Neuronal stem cell (in vitro differentiated cells): ENCODE results near the gene GPHN.

Experiments used
- DNase-seq: peaks from one replicate; pipeline ENCODE4 v3.0.0-alpha.2; 2013; ENCODE audit warnings: low spot score
- H2AFZ ChIP-seq: one replicate; pipeline ENCODE4 v1.6.1; 2013; ENCODE audit warnings: mild to moderate bottlenecking, low read length, inconsistent platforms
- H2AK5ac ChIP-seq: 2 replicates; pipeline ENCODE4 v1.6.1; 2013; ENCODE audit warnings: low read depth, mild to moderate bottlenecking, inconsistent platforms, low read length, moderate library complexity, mixed read lengths
- H2BK120ac ChIP-seq: 2 replicates; pipeline ENCODE4 v1.6.1; 2013; ENCODE audit warnings: low read depth, mild to moderate bottlenecking, inconsistent platforms, low read length, moderate library complexity, mixed read lengths
- H2BK12ac ChIP-seq: one replicate; pipeline ENCODE4 v1.6.1; 2013; ENCODE audit warnings: low read length, inconsistent platforms
- H2BK15ac ChIP-seq: 2 replicates; pipeline ENCODE4 v1.6.1; 2013; ENCODE audit warnings: mild to moderate bottlenecking, low read length, inconsistent platforms, mixed read lengths
- H2BK5ac ChIP-seq: one replicate; pipeline ENCODE4 v1.6.1; 2013; ENCODE audit warnings: inconsistent platforms, mild to moderate bottlenecking, low read length, moderate library complexity
- H3K14ac ChIP-seq: one replicate; pipeline ENCODE4 v1.6.1; 2013; ENCODE audit warnings: low read length, inconsistent platforms
- H3K18ac ChIP-seq: 2 replicates; pipeline ENCODE4 v1.6.1; 2013; ENCODE audit warnings: low read length, inconsistent platforms
- H3K23ac ChIP-seq: 2 replicates; pipeline ENCODE4 v1.6.1; 2013; ENCODE audit warnings: low read depth, mild to moderate bottlenecking, mixed read lengths, low read length, inconsistent platforms; ENCODE audit not compliant: poor library complexity
- H3K27ac ChIP-seq: replicated peaks from 3 replicates; pipeline ENCODE4 v1.5.1; 2013; ENCODE audit warnings: low read length, inconsistent platforms
- H3K27me3 ChIP-seq, 3 experiments: 2 replicates each; pipeline ENCODE4 v1.6.1; 2013; ENCODE audit warnings: low read length in 3 of 3, mild to moderate bottlenecking in 2 of 3, inconsistent platforms in 1 of 3, low read depth in 1 of 3, mixed read lengths in 1 of 3, moderate library complexity in 1 of 3; ENCODE audit not compliant: control insufficient read depth in 3 of 3, insufficient read depth in 3 of 3
- H3K36me3 ChIP-seq, 2 donors: replicated peaks in 1 of 2; 2 replicates each; pipeline ENCODE4 v1.6.1; 2013; ENCODE audit warnings: low read length in 2 of 2; ENCODE audit not compliant: control insufficient read depth in 2 of 2, insufficient read depth in 2 of 2
- H3K4ac ChIP-seq: 2 replicates; pipeline ENCODE4 v1.6.1; 2013; ENCODE audit warnings: inconsistent platforms, mild to moderate bottlenecking, low read length, moderate library complexity
- H3K4me1 ChIP-seq, 2 donors: 1 replicate in 1 of 2; 2 replicates in 1 of 2; pipeline ENCODE4 v1.6.1; 2013; ENCODE audit warnings: low read length in 2 of 2, low read depth in 1 of 2; ENCODE audit not compliant: control insufficient read depth in 2 of 2, insufficient read depth in 1 of 2
- H3K4me2 ChIP-seq: one replicate; pipeline ENCODE4 v1.6.1; 2013; ENCODE audit warnings: mild to moderate bottlenecking, low read length, inconsistent platforms; ENCODE audit not compliant: insufficient read depth, poor library complexity, severe bottlenecking
- H3K4me3 ChIP-seq, 2 donors: 2 replicates each; pipeline ENCODE4 v1.5.1; 2013; ENCODE audit warnings: low read length in 2 of 2, mild to moderate bottlenecking in 2 of 2, inconsistent platforms in 1 of 2, moderate library complexity in 1 of 2
- H3K79me1 ChIP-seq: one replicate; pipeline ENCODE4 v1.6.1; 2013; ENCODE audit warnings: low read depth, mild to moderate bottlenecking, inconsistent platforms, low read length, moderate library complexity
- H3K9ac ChIP-seq: one replicate; pipeline ENCODE4 v1.6.1; 2013; ENCODE audit warnings: mild to moderate bottlenecking, low read depth, low read length, inconsistent platforms; ENCODE audit not compliant: poor library complexity
- H3K9me3 ChIP-seq, 2 donors: replicated peaks in 1 of 2; 2 replicates each; pipeline versions ENCODE3 to v1.6.1; 2013; ENCODE audit warnings: low read length in 2 of 2, mild to moderate bottlenecking in 2 of 2, inconsistent platforms in 1 of 2, low read depth in 1 of 2, mixed read lengths in 1 of 2, moderate library complexity in 1 of 2; ENCODE audit not compliant: control insufficient read depth in 2 of 2, insufficient read depth in 1 of 2
- H4K8ac ChIP-seq: one replicate; pipeline ENCODE4 v1.6.1; 2013; ENCODE audit warnings: low read depth, mild to moderate bottlenecking, inconsistent platforms, low read length, moderate library complexity
- H4K91ac ChIP-seq: one replicate; pipeline ENCODE4 v1.6.1; 2013; ENCODE audit warnings: low read length, low read depth, mild to moderate bottlenecking, inconsistent platforms; ENCODE audit not compliant: poor library complexity
- WGBS, 2 donors: extraction: QIAGEN DNeasy Blood & Tissue Kit; methylation state at CpG; one replicate each; pipeline ENCODE4 v1.1.7; 2013; ENCODE audit warnings: missing lambda C conversion rate in 2 of 2, mixed read lengths in 1 of 2; ENCODE audit not compliant: insufficient read length in 2 of 2, insufficient replicate concordance in 1 of 2; ENCODE audit errors: extremely low coverage in 2 of 2; 5-methylcytosine and 5-hydroxymethylcytosine counted together

The GPHN gene

DNA sequence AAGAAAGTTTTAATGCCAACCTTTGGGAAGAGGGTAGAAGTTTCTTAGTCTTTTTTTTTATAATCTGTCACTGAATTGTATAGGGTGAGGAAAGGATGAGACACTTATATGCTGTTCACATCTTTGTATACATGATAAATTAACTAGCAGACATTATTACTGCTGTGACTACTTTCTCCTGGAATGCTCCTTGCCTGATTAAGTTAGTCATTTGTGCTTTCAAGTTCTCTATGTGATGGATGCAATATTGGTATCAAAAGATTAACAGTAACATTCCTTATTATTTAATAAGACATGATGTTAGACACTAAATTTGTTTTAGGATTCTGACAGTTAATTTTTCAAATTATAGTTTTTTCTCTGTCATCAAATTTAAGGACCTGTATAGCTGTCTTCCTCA lies 457.9 kb downstream of the GPHN start:
- Histone ChIP-seq H3K36me3 (peaks cover 0 to 3% of the 10 kb centered on the region in 2 donors), H2AK5ac (no peak overlapping the region), H3K4me3 (no peak overlapping the region), H3K23ac (no peak overlapping the region), H3K79me1 (no peaks in the 10 kb centered on the region), H3K9me3 (peaks cover 0 to under 1% of the 10 kb centered on the region in 2 donors), H3K4me1 (no peaks in the 10 kb centered on the region), H2BK12ac (no peak overlapping the region), H3K27ac (no peak overlapping the region), H3K4me2 (no peak overlapping the region), H2BK5ac (no peak overlapping the region), H2BK120ac (no peak overlapping the region), H3K4ac (no peak overlapping the region), H3K18ac (no peak overlapping the region), H3K27me3 (no peaks in the 10 kb centered on the region), H2AFZ (no peak overlapping the region), H3K14ac (no peak overlapping the region), H4K91ac (no peak overlapping the region), H3K9ac (no peak overlapping the region), H2BK15ac (no peak overlapping the region), H4K8ac (no peak overlapping the region)
- no peak for DNase-seq

DNA sequence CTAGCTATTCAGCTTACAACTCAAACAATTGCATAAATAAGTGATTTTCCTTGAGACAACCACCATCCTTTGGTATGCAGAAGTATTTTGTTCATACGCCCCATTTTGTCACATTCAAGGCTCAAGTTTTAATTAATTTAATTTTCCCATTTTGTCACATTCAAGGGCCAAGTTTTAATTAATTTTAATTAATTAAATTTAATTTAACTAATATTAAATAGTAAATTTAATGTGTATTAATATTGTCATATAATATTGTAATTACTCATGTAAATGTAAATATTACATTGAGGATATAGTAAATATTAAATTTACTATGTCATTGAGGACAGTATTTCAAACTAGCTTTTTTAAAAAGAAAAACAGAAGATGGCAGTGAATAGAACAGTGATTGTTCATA lies 464.5 kb downstream of the GPHN start:
- Histone ChIP-seq H2BK15ac (no peak overlapping the region), H3K4me1 (no peaks in the 10 kb centered on the region), H3K23ac (no peak overlapping the region), H3K9me3 (no peaks in the 10 kb centered on the region), H3K79me1 (no peaks in the 10 kb centered on the region), H4K8ac (no peak overlapping the region), H3K14ac (no peak overlapping the region), H2BK5ac (no peak overlapping the region), H2BK12ac (no peak overlapping the region), H2AK5ac (no peak overlapping the region), H3K4me2 (no peak overlapping the region), H3K4me3 (no peak overlapping the region), H2BK120ac (no peak overlapping the region), H4K91ac (no peak overlapping the region), H3K27ac (no peak overlapping the region), H2AFZ (no peak overlapping the region), H3K9ac (no peak overlapping the region), H3K4ac (no peak overlapping the region), H3K36me3 (no peaks in the 10 kb centered on the region), H3K18ac (no peak overlapping the region), H3K27me3 (no peaks in the 10 kb centered on the region)
- no CpG with 5 or more reads among the region's 1 CpG for WGBS, 2 donors
- DNase-seq: no peak

DNA sequence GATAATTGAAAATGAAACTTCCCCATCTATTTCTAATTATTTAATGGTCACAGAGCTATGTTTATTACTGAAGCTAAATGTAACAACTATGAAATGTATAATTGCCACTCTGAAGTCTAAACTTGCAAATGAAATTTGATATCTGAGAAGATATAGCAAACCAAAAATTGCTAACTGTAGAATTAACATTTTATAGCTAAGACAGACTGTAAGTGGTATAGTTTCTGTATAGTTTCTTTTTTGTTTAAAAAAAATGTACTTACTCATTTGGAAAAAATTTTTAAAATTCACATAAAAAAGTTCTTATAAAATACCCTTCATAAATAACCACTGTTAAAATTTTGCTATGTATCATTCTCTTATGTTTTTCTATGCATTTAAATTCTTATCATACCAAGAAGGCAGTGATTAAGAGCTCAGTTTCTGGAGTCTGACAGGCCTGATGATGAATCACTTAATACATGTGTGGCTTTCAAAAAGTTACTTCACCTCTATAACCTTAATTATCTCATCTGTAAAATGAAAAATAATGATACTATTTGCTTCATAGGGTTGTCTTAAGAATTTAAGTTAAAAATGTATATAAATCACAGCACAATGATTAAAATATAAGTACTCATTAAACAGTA lies 466.6 kb downstream of the GPHN start:
- Histone ChIP-seq H2BK5ac (no peak overlapping the region), H3K79me1 (no peaks in the 10 kb centered on the region), H3K18ac (no peak overlapping the region), H2BK120ac (no peak overlapping the region), H3K27me3 (no peaks in the 10 kb centered on the region), H3K4me3 (no peak overlapping the region), H3K36me3 (no peaks in the 10 kb centered on the region), H2BK15ac (no peak overlapping the region), H3K4me1 (no peaks in the 10 kb centered on the region), H3K23ac (no peak overlapping the region), H4K91ac (no peak overlapping the region), H2AK5ac (no peak overlapping the region), H2AFZ (no peak overlapping the region), H3K9ac (no peak overlapping the region), H3K9me3 (no peaks in the 10 kb centered on the region), H3K14ac (no peak overlapping the region), H4K8ac (no peak overlapping the region), H2BK12ac (no peak overlapping the region), H3K4ac (no peak overlapping the region), H3K4me2 (no peak overlapping the region), H3K27ac (no peak overlapping the region)
- DNase-seq: no peak

DNA sequence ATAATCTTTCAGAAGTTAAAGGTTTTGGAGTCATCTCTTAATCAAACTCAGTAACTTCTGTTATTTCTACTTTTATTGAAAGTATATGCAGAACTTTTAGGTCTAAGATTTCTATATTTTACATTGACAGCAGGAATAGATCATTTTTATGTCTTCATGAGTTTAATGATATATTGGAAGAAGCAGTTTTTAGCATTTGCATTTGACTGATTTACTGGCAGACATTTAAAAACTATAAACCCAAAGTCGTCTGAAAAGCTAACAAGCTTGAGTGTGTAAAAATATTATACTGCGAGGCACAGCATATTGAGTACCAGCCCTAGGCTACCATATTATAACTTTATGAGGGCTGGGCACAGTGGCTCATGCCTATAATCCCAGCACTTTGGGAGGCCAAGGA lies 467.3 kb downstream of the GPHN start:
- H3K4me3 ChIP-seq: no peak overlapping the region
- no peak for DNase-seq
- no peaks in the 10 kb centered on the region for H3K36me3 ChIP-seq
- H3K27me3 ChIP-seq: no peaks in the 10 kb centered on the region
- no peaks in the 10 kb centered on the region for H3K79me1 ChIP-seq
- H3K9ac ChIP-seq: no peak overlapping the region
- no peak overlapping the region for H3K23ac ChIP-seq
- H3K4me2 ChIP-seq: no peak overlapping the region
- no peaks in the 10 kb centered on the region for H3K9me3 ChIP-seq
- H3K14ac ChIP-seq: no peak overlapping the region
- H3K27ac ChIP-seq: no peak overlapping the region
- H2BK120ac ChIP-seq: no peak overlapping the region
- no CpG with 5 or more reads among the region's 2 CpGs for WGBS, 2 donors
- H2BK15ac ChIP-seq: no peak overlapping the region
- no peaks in the 10 kb centered on the region for H3K4me1 ChIP-seq
- H4K8ac ChIP-seq: no peak overlapping the region
- no peak overlapping the region for H3K18ac ChIP-seq
- H2AFZ ChIP-seq: no peak overlapping the region
- H2AK5ac ChIP-seq: no peak overlapping the region
- H2BK12ac ChIP-seq: no peak overlapping the region
- H3K4ac ChIP-seq: no peak overlapping the region
- H4K91ac ChIP-seq: no peak overlapping the region
- no peak overlapping the region for H2BK5ac ChIP-seq
